GM19372 (cell line): ENCODE data around the gene APOH.

Source experiments
- ATAC-seq: cut with Tn5 transposase; IDR thresholded peaks from one replicate; pipeline ENCODE4 v1.9.1; 2021; ENCODE audit warnings: mild to moderate bottlenecking, low read depth, moderate library complexity; ENCODE audit not compliant: unreplicated experiment

Gene APOH

GRCh38 chr17:66235377-66235994 is 6.3 kb upstream of the APOH start:
- ATAC-seq: no peak

- ATAC-seq: no peak
Measured at GRCh38 chr17:66234611-66235010, 5.4 kb upstream of the APOH start.

GRCh38 chr17:66233023-66233753 is 4.0 kb upstream of the APOH start:
- ATAC-seq: no peak

- no peak for ATAC-seq
Measured at GRCh38 chr17:66230922-66231591, 1.8 kb upstream of the APOH start.

DNA sequence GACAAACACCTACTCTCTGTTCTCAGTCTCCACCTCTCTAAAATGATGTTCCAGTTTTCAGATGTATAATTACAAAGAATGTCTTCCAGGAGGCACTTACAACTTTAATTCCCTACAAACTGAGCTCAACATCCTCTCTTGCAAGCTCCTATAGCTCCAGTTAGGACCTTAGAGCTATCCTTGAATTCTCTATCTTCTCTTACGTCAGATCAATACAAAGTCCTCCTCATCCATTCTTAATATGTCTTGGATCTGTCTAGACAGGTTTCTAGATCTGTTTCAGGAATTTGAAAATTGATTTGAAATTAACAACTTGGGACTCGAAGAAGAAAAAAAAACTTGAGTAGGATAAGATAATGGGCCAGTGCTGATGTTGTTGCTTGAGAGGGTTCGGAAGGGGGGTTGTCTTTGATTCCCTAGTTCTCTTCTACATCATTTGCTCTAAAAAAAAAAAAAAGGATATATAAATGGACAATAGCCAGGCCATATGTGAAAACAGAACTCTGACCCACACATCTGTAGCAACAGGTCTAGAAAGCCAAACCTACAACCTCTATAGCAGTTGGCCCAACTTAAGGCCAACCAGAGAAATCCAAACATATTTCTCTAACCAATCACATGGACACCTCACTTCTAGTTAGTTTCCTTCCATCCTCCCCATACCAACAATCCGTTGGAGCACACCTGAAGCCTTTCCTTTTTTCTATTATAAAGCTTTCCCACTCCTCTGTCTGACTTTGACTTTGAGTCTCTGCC is 746 bp upstream of the APOH start:
- no peak for ATAC-seq

DNA sequence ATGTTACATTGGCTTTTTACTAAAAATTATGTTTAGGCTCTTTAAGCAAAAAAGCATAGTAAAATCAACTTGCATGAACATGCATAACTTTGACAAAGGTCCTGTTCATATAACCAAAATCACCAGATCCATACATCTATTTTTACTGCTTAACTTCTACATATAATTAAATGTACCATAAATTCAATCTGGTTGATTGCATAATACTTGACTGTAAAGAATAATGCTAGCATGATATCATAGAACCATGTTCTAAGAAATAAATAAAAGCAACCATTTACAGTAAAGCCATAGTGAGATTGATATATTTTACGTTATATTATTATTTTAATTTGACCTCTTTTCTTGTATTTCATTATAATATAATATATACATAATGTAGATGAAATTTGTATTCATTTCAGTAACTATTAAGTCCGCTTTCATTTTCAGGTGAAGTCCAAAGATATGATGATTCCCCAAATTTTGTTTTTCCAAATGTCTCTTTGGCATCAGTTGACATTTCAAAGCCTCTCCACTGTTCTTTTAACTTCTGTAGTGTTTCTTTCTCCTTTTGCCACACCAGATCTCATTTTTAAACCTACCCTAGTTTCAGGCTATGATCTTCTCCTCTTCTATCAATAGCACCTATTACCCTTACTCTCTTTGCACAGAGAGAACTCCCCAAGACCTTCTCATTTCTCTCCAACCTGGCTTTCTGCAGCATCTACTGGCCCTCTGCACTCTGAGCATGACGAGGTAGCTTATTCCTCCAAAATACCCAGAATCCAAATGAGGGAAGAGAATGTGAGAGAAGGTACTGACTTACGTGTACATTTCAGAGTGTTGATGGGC is 1.8 kb downstream of the APOH start:
- ATAC-seq: no peak

DNA sequence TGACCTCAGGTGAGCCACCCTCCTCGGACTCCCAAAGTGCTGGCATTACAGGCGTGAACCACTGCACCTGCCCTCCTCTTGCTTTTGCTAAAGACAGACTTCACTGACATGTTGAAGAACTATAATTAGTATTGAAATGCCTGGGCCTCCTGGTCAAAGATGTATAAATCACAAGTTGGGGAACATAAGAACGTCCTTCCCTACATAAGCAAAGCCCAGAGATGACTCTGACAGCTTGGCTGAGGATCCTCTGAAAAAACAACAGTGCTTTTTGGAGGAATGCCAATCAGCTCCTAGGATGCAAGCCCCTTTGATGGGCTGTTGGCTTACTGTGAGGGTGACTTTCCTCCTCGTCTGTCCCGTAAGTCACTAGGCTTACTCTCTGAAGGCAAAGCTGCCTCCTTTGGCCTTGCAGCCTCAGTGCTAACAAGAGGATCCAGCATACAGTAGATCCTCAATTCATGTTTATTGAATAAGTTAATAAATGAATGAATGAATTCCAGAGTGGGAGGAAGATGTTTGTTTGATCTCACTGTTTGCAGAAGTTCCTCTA is 6.3 kb downstream of the APOH start:
- no peak for ATAC-seq

DNA sequence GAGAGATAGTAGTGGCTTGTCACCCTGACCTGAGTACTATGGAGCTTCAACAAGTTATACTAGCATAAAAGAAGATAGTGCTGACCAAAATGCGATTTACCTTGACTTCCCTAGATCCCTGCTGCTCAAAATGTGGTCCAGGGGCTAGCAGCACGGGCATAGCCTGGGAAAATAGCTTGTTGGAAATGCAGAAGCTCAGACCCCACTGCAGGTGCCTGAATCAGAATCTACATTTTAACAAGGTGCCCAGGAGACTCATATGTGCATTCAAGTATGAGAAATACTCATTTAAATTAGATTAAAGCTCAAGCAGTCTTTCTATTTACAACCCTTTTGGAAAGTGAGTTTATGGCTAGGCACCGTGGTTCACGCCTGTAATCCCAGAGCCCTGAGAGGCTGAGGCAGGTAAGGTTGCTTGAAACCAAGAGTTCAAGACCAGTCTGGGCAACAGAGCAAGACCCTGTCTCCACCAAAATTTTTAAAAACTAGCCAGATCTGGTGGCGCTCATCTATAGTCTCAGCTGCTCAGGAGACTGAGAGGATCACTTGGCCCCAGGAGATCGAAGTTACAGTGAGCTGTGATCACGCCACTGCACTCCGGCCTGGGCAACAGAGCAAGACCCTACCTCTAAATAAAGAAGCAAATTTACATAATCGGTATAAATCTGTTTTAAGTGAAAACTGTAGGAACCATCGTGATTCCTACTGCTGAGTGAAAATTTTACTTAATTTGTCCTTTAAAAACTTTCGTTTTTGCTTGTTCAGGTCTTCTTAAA is 7.3 kb downstream of the APOH start:
- ATAC-seq: no peak

GRCh38 chr17:66221343-66221742 is 7.9 kb downstream of the APOH start:
- ATAC-seq: no peak

DNA sequence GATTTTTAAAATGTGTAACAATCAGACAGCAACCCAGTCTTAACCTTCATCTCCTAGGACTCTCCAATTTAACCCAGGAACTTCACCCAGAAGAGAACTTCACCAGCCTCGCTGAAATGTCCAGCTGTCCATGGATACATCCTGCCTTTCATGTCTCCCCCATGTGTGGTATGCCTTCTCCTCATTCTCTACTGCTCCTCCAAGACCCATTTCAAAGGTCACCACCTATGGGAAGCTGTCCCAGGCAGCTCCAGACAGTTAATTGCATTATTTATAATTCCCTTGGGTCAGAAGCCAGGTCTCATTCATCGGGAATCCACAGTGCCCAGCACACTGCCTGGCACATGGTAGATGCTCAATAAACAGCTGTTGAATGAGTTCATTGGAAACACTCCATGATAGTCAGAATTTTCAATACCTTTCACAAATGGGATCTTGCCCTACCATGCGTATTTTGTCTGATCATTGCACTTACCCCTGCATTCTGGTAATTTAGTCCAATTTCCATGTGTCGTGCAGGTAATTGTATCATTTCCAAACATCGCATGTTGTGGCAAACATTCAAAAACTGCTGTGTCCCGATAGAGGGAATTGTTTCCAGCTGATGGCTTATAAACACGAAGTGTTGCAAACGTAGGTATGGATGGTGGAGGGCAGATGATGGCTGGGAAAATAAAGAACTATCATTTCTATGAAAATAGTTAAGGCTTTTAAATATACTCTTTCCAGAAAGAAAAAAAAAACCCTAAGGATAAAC is 9.0 kb downstream of the APOH start:
- ATAC-seq: no peak

- ATAC-seq: no peak
Measured at GRCh38 chr17:66215529-66215911, 13.7 kb downstream of the APOH start.

- no peak for ATAC-seq
Measured at GRCh38 chr17:66214884-66215528, 14.2 kb downstream of the APOH start.

DNA sequence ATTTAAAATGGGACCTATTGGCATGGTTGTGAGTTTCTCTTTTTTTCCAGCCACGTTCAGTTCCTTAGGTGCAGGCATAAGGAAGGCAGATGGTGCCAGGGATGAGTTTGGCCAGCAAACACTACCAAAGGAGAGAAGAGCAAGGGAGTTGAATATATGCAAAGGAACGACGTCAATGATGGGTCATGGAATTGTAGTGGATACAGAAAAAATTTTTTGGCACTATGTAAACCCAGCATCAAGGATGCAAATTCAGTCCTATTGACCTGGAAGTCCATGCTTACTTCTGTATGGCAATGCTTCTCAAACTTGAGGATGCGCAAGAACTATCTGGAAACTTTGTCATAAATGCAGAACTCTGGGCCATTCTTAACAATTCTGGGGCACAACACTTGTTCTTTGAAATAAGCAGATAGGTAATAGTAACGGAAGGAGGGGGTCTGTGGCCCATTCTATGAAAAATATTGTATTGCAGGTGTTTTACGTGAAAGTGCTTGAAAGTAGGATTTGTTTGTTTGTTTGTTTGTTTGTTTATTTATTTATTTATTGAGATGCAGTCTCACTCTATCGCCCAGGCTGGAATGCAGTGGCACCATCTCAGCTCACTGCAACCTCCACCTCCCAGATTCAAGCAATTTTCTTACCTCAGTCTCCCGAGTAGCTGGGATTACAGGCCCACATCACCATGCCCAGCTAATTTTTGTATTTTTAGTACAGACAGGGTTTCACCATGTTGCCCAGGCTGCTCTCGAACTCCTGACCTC is 18.0 kb downstream of the APOH start:
- ATAC-seq: no peak

DNA sequence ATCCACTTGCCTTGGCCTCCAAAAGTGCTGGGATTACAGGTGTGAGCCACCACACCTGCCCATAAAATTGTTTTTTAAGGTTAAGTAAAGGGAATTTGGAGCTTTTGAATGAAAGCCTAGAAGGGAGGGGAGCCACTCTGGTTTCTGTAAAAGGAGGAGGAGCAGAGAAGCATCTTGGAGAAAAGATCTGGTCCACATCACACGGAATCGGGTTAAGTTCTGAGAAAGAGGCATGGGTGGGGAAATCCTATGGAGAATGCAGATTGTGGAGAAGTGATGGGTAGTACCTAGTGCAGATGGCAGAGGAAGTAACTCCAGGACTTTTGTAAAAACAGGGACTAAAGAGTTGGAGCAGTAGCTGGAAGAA is 19.0 kb downstream of the APOH start:
- no peak for ATAC-seq

GRCh38 chr17:66207936-66208335 is 21.3 kb downstream of the APOH start:
- no peak for ATAC-seq

GRCh38 chr17:66203274-66204015 is 25.8 kb downstream of the APOH start:
- no peak for ATAC-seq

DNA sequence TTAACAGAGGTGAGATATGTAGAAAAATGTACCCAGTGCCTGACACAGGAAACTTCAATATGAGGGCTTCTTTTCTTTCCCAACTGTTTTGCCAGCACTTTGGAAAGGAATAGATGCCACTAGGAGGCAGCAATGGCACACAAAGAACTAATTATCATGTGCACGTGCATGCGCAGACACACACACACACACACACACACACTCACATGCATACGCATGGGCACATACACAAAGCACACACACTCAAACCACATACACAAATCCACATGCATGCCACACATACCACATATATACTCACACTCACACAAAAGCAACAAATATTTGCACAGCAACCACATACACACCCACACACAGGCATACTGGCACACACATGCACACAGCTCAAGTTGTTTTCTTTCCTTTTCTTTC is 28.5 kb downstream of the APOH start:
- ATAC-seq: no peak
